Spleen (tissue), 11 donors: ENCODE measurements around the gene EDAR. TPM values are rescaled to one million over a fixed set of nuclear protein-coding genes. Genes with fewer than 3 reads are reported as not detected.

ENCODE experiments used
- DNase-seq: peaks from one replicate; pipeline ENCODE4 v3.0.0-alpha.2; 2020
- H3K27ac ChIP-seq, 8 donors: fragments of 200-600 bp; sonication (generic) in 7 of 8; 1 replicate in 4 of 8; 2 replicates in 4 of 8; pipeline versions ENCODE4 v1.5.0 to v1.8.0; 2016 to 2021; ENCODE audit warnings: inconsistent platforms in 4 of 8, mild to moderate bottlenecking in 4 of 8, moderate library complexity in 1 of 8
- H3K27me3 ChIP-seq, 7 donors: fragments of 200-600 bp; sonication (generic) in 6 of 7; replicated peaks in 1 of 7; 1 replicate in 4 of 7; 2 replicates in 3 of 7; pipeline versions ENCODE4 v1.5.0 to v1.8.0; 2016 to 2021; ENCODE audit warnings: inconsistent platforms in 3 of 7, mild to moderate bottlenecking in 1 of 7
- H3K36me3 ChIP-seq, 6 donors: fragments of 200-600 bp; sonication (generic) in 5 of 6; 1 replicate in 4 of 6; 2 replicates in 2 of 6; pipeline versions ENCODE4 v1.5.0 to v1.8.0; 2016 to 2021; ENCODE audit warnings: inconsistent platforms in 2 of 6
- H3K4me1 ChIP-seq, 6 donors: fragments of 200-600 bp; sonication (generic) in 5 of 6; 1 replicate in 3 of 6; 2 replicates in 3 of 6; pipeline versions ENCODE4 v1.5.0 to v1.8.0; 2016 to 2021; ENCODE audit warnings: inconsistent platforms in 3 of 6
- H3K4me3 ChIP-seq, 8 donors: fragments of 200-600 bp; sonication (generic) in 7 of 8; 1 replicate in 4 of 8; 2 replicates in 4 of 8; pipeline versions ENCODE4 v1.5.0 to v1.8.0; 2016 to 2021; ENCODE audit warnings: inconsistent platforms in 4 of 8, mild to moderate bottlenecking in 4 of 8, moderate library complexity in 2 of 8
- H3K9me3 ChIP-seq, 8 donors: fragments of 200-600 bp; sonication (generic) in 7 of 8; 1 replicate in 4 of 8; 2 replicates in 4 of 8; pipeline versions ENCODE4 v1.5.0 to v1.8.0; 2016 to 2021; ENCODE audit warnings: inconsistent platforms in 4 of 8
- POLR2A ChIP-seq, 3 donors: fragments of 450-650 bp; IDR thresholded peaks; one replicate each; pipeline ENCODE4 v1.5.1; 2017; ENCODE audit warnings: antibody characterized with exemption in 3 of 3, mild to moderate bottlenecking in 1 of 3
- POLR2AphosphoS5 ChIP-seq, 3 donors: sonication (generic); formaldehyde crosslinking; IDR thresholded peaks; one replicate each; pipeline ENCODE4 v1.5.1; 2017; ENCODE audit warnings: antibody characterized with exemption in 3 of 3
- WGBS, 5 donors: extraction: QIAGEN DNeasy Blood & Tissue Kit in 3 of 5; methylation state at CpG; one replicate each; pipeline versions ENCODE4 v1.1.5 to v1.1.7; 2013 to 2018; 5-methylcytosine and 5-hydroxymethylcytosine counted together
- intact Hi-C: fragments of 100-400 bp; cut with DNase I; formaldehyde crosslinking; loops from one replicate; pipeline ENCODE4 v1.15.0; 2023; ENCODE audit warnings: low total_unique reads
- polyA plus RNA-seq, 3 donors: library from polyadenylated mRNA; stranded (reverse); fragments of 200-250 nt; gene quantifications; one replicate each; pipeline ENCODE4 v1.2.1, GENCODE V29; 2013
- total RNA-seq, 7 donors: library from RNA; depleted of rRNA in 3 of 7; stranded (reverse); fragments of >200 nt in 3 of 7; fragmentation: NEBNext Ultra II Directional in 4 of 7; extraction: Animal tissue kit (Norgen Biotek cat#: 25700) in 4 of 7; gene quantifications; one replicate each; pipeline versions ENCODE4 v1.1.0 to v1.2.1, GENCODE V29; 2016 to 2021
- TF ChIP-seq, protein P1 (sequence below), 11 experiments: fragments of 200-600 bp in 7 of 11; fragments of 450-650 bp in 4 of 11; sonication (generic) in 4 of 11; IDR thresholded peaks in 8 of 11; conservative IDR thresholded peaks in 3 of 11; 1 replicate in 7 of 11; 2 replicates in 4 of 11; pipeline versions ENCODE4 v1.4.0 to v1.8.0; 2016 to 2021; ENCODE audit warnings: antibody characterized with exemption in 11 of 11, inconsistent platforms in 4 of 11, mild to moderate bottlenecking in 1 of 11
- donor health status: healthy with polysubstance abuse.
- donor health status: DM: no; HTN: no; CAD: no; lungs with moderate emphysema.
- donor health status: DM: no; HTN: no; CAD: no.
- donor health status: Bipolar disorder and iron deficiency.
- donor health status: healthy.
- donor health status: DM: no; HTN: no; CAD: no.
- donor health status: DM: yes; HTN: yes; CAD: no.

EDAR gene
- total and polyA plus RNA-seq, 10 donors = 0.02 to 0.67 (median 0.15) TPM; not detected in 2

DNA sequence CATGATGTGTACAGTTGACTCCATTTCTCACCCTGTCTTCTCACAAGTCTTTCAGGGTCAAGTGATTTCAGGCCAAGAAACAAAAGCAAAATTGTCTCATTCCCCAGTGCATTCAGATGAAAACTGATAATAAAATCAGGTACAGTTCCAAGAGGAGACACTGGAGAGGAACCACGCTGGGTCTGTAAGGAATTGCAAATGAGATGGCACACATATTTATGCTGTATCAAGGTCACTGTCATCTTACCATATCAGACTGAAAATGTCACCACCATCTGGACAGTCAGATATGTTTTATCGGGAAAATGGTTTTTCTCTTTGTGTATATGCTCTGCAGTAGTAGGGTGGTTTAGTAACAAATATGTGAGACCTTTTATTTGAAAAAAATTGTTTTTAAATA is 110.7 kb downstream of the EDAR start:
- Histone ChIP-seq H3K9me3 (peaks cover 4 to 39% (median 31%) of the 10 kb centered on the region in 8 donors), H3K36me3 (no peaks in the 10 kb centered on the region), H3K4me3 (no peak overlapping the region), H3K4me1 (no peaks in the 10 kb centered on the region), H3K27me3 (no peaks in the 10 kb centered on the region), H3K27ac (no peak overlapping the region)
- TF ChIP-seq POLR2AphosphoS5 (IDR thresholded peaks at IDR 0.05) (no peak), POLR2A (IDR thresholded peaks at IDR 0.05) (no peak)
- TF ChIP-seq, protein P1, sequence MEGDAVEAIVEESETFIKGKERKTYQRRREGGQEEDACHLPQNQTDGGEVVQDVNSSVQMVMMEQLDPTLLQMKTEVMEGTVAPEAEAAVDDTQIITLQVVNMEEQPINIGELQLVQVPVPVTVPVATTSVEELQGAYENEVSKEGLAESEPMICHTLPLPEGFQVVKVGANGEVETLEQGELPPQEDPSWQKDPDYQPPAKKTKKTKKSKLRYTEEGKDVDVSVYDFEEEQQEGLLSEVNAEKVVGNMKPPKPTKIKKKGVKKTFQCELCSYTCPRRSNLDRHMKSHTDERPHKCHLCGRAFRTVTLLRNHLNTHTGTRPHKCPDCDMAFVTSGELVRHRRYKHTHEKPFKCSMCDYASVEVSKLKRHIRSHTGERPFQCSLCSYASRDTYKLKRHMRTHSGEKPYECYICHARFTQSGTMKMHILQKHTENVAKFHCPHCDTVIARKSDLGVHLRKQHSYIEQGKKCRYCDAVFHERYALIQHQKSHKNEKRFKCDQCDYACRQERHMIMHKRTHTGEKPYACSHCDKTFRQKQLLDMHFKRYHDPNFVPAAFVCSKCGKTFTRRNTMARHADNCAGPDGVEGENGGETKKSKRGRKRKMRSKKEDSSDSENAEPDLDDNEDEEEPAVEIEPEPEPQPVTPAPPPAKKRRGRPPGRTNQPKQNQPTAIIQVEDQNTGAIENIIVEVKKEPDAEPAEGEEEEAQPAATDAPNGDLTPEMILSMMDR (IDR thresholded peaks at IDR 0.05 in 8 of 11, conservative IDR thresholded peaks at IDR 0.05 in 3 of 11) = no peak
- DNase-seq = no peak
- intact Hi-C loops = no loop called here
- WGBS, 5 donors = 50 to 76% (median 63%) methylated on average over 2 of the region's 2 CpGs

DNA sequence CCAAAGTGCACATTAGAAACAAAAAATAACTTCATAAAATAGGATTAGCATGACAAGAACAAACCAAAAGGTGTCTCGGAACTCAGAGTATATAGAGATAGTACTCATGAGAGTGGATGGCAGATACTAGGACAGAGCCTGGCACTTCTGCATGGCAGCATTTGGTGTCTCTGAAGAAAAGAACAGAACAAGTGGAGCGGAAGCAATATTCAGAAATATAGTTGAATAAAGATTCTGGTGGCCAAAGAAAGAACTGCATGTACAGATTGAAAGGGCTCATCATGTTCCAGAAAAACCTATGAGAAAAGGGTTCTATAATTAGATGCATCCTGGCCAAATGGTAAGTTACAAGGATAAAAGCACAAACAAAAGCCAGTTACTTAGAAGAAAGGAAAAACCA is 111.5 kb downstream of the EDAR start:
- Histone ChIP-seq H3K4me3 (no peak overlapping the region), H3K27ac (no peak overlapping the region), H3K4me1 (no peaks in the 10 kb centered on the region), H3K27me3 (no peaks in the 10 kb centered on the region), H3K36me3 (no peaks in the 10 kb centered on the region), H3K9me3 (peaks cover 4 to 31% (median 25%) of the 10 kb centered on the region in 8 donors)
- DNase-seq = no peak
- 97 to 100% (median 99%) methylated on average over 2 of the region's 2 CpGs for WGBS, 5 donors
- intact Hi-C loops = no loop called here
- TF ChIP-seq, protein P1 (IDR thresholded peaks at IDR 0.05 in 8 of 11, conservative IDR thresholded peaks at IDR 0.05 in 3 of 11) = no peak
- TF ChIP-seq POLR2AphosphoS5 (IDR thresholded peaks at IDR 0.05) (no peak), POLR2A (IDR thresholded peaks at IDR 0.05) (no peak)

DNA sequence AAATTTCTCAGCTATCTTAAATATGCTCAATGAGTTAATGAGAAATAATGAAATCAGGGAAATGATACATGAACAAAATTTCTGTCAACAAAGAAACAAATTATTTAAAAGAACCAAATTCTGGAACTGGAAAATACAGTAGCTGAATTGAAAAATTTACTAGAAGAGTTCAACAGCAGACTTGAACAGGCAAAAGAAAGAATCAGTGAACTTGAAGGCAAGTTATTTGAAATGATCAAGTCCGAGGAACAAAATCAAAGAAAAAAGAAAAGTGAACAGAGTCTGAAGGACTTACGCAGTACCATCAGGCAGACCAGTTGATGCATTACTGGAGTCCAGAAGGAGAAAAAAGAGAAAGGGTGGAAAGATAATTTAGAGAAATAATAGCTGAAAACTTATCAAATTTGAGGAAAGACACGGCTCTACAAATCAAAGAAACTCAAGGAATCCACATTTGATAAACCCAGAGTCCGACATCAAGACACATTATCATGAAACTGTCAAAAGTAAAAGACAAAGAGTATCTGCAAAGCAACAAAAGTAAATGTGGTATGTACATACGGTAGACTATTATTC is 118.9 kb downstream of the EDAR start:
- TF ChIP-seq POLR2A (IDR thresholded peaks at IDR 0.05) (no peak), POLR2AphosphoS5 (IDR thresholded peaks at IDR 0.05) (no peak)
- TF ChIP-seq, protein P1 (IDR thresholded peaks at IDR 0.05 in 8 of 11, conservative IDR thresholded peaks at IDR 0.05 in 3 of 11) = no peak
- intact Hi-C loops = no loop called here
- 95 to 98% (median 96%) methylated on average over 5 of the region's 5 CpGs for WGBS, 5 donors

DNA sequence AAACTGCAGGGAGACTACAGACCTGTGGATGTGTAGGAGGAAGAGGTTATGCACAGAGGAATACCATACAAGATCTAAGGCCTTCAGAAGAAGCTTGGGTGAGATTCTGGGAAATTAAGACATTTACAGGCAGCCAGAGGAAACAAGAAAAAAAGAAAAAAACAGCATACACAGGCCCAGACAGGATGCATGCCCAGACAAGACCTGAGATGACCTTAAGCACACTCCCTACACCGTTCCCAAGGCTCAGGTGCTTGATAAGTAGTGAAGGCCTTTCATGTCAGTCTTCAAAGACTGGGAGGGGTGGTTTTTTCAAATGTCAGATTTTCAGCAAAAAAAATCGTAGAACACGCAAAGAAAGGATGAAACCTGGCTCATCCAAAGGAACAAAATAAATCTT is 119.5 kb downstream of the EDAR start:
- TF ChIP-seq, protein P1 (IDR thresholded peaks at IDR 0.05 in 8 of 11, conservative IDR thresholded peaks at IDR 0.05 in 3 of 11) = no peak
- TF ChIP-seq POLR2A (IDR thresholded peaks at IDR 0.05) (no peak), POLR2AphosphoS5 (IDR thresholded peaks at IDR 0.05) (no peak)

More for the DNA sequence above, 118.9 kb downstream of the EDAR start:
- peaks cover 0 to 28% (median 0%) of the 10 kb centered on the region in 6 donors for H3K36me3 ChIP-seq
- no peak for DNase-seq
- H3K27me3 ChIP-seq = no peaks in the 10 kb centered on the region
- H3K9me3 ChIP-seq = peaks cover 6 to 46% (median 33%) of the 10 kb centered on the region in 8 donors
- no peaks in the 10 kb centered on the region for H3K4me1 ChIP-seq
- no peak overlapping the region for H3K27ac ChIP-seq
- no peak overlapping the region for H3K4me3 ChIP-seq

More for the DNA sequence above, 119.5 kb downstream of the EDAR start:
- DNase-seq = no peak
- Histone ChIP-seq H3K4me1 (no peaks in the 10 kb centered on the region), H3K27ac (no peak overlapping the region), H3K9me3 (peaks cover 6 to 46% (median 33%) of the 10 kb centered on the region in 8 donors), H3K36me3 (peaks cover 0 to 28% (median 0%) of the 10 kb centered on the region in 6 donors), H3K4me3 (no peak overlapping the region), H3K27me3 (no peaks in the 10 kb centered on the region)
- WGBS, 5 donors = 85 to 97% (median 95%) methylated on average over 3 of the region's 3 CpGs
- intact Hi-C loops = no loop called here
